DMS79 treated with DMSO at 0.1 percent for 48 hours (cell line): ENCODE results near the gene PPBP.
"Not testable (repeated sequence)": the region's sequence is repeated elsewhere in the genome, so short reads cannot be mapped to it uniquely, and the experiment has no call there.

Experiments used
- DNase-seq: peaks from one replicate; lab custom pipeline; 2025; lab: John Stamatoyannopoulos, UW

The PPBP gene

GRCh38 chr4:73992050-73992449, 4.1 kb upstream of the PPBP start:
- DNase-seq = no peak

GRCh38 chr4:73991742-73992000, 3.7 kb upstream of the PPBP start:
- no peak for DNase-seq

GRCh38 chr4:73990988-73991741, 3.2 kb upstream of the PPBP start:
- no peak for DNase-seq

- no peak for DNase-seq
Measured at GRCh38 chr4:73989928-73990327, 1.9 kb upstream of the PPBP start.

GRCh38 chr4:73989031-73989430, 1.0 kb upstream of the PPBP start:
- no peak for DNase-seq

- no peak for DNase-seq
Measured at GRCh38 chr4:73985528-73985852, 2.5 kb downstream of the PPBP start.

GRCh38 chr4:73984736-73985527, 3.1 kb downstream of the PPBP start:
- DNase-seq = no peak

- DNase-seq = not testable (repeated sequence)
Measured at GRCh38 chr4:73981175-73981574, 6.8 kb downstream of the PPBP start.

- no peak for DNase-seq
Measured at GRCh38 chr4:73979407-73979957, 8.5 kb downstream of the PPBP start.

DNA sequence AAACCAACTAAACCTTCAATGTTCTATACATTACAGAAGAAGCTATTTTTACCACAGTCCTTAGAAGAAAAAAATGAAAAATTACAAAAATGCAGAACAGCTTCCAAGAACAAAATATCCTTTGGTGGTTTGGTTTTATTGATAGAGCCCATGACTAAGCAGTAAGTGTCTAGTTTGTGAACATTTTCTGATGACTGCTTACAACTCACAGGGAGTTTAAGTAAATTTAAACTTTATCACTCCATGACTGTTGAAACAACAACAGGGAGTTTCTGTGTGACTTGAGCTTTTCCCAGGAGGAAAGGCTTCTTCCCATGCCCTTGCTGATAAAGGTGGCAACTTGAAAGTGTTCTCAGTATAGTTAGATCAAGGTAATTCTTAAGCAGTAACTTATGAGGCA, 9.1 kb downstream of the PPBP start:
- no peak for DNase-seq

DNA sequence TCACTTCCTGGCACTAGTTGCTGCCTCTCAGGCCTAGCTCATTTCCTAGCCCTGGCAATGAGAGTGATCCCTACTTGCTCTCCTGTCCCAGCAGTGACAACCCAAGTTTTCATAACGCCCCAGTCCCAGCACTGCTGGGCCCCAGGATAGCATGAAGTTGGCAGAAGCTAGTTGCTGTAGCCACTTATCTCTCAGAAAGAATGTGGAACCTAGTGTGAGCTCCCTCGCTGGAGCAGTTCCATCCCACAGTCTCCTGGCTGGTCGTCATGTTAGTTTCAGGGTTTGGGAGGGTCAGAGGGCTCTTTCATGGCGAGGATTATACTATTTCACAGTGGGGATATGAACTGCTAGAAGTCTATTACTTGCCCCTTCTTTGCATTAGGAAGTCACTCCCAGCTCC, 11.3 kb downstream of the PPBP start:
- no peak for DNase-seq

GRCh38 chr4:73976217-73976616, 11.8 kb downstream of the PPBP start:
- no peak for DNase-seq

GRCh38 chr4:73974352-73974751, 13.6 kb downstream of the PPBP start:
- no peak for DNase-seq

GRCh38 chr4:73970945-73971344, 17.0 kb downstream of the PPBP start:
- DNase-seq = no peak

DNA sequence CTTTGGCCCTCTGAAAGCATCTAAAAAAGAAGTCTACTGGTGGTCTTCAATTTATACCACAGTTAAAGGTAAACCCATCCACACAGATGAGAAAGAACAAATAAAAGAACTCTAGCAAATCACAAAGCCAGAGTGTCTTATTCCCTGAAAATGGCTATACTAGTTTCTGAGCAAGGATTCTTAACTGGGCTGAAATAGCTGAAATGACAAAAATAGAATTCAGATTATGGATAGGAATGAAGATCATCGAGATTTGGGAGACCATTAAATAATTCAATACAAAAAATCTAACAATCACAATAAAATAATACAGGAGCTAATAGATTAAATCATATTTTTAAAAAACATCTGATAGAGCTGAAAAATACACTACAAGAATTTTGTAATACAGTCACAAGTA, 18.0 kb downstream of the PPBP start:
- DNase-seq = no peak

DNA sequence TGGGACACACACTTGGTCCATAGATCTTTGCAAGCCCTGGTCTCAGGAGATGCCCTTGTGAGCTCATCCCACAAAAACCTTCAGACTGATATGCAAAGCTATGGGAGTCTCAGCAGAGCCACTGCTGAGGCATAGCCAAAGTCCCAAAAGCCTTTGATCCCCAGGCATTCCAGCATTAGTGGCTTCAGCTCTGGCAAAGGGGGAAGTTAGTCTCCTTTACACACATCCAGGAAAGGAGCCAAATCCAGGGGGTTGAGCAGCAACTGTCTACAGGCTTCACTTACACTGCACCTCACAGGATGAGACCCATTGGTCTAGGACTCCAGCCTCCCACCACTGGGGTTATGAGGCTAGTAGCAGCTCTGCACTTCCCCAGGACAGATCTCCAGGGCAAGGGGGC, 20.1 kb downstream of the PPBP start:
- no peak for DNase-seq

GRCh38 chr4:73964862-73965611, 23.0 kb downstream of the PPBP start:
- DNase-seq = no peak

- no peak for DNase-seq
Measured at GRCh38 chr4:73962724-73963123, 25.3 kb downstream of the PPBP start.

DNA sequence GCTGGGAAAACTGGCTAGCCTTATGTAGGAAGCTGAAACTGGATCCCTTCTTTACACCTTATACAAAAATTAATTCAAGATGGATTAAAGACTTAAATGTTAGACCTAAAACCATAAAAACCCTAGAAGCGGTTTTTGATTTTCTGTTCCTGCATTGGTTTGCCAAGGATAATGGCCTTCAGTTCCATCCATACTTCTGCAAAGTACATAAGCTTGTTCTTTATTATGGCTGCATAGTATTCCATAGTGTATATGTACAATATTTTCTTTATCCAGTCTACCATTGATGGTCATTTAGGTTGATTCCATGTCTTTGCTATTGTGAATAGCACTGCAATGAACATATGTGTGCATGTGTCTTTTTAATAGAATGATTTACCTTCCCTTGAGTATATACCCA, 28.9 kb downstream of the PPBP start:
- DNase-seq = not testable (repeated sequence)

DNA sequence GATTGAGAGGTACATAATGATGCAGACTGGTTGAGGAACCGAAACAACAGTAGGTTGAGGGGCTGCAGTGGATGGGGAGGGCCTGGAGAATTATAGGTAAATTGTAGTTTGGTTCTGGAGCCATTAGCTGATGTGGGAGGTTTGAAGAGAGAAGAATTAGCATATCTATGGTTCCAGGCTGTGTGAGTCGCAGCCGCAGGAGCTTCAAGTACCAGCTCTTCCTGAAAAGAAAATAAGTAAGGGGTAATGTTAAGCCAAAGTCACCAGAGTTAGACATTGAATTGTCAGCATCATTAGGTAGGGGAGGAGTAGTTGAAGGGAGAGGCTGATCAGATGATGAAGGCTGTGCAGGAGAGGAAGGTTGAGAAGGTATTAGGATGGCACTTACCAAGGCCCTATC, 35.6 kb downstream of the PPBP start:
- no peak for DNase-seq

DNA sequence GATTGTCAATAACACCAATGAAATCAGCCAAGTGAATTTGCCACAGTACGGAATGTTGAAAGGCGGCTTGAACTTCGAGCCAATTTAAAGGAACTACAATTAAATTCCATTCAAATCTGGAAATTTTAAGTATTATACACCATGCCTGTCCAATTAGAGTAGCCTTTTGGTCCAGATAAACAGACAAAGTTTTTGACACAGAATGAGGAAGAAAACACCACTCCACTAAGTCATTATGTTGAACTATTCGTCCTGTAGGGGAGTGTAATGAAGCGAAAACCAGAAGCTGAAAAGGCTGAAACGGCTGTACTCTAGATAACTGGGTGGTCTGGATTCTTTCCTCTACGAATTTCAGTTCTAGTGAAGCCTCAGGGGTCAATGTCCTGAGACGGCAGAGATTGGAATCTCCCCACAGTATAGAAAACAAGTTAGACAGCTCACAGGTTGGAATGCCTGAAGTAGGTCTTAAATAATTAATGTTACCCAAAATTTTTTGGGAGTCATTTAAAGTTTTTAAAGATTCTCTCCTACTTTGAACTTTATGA, 37.5 kb downstream of the PPBP start:
- not testable (repeated sequence) for DNase-seq

- no peak for DNase-seq
Measured at GRCh38 chr4:73948990-73949706, 38.8 kb downstream of the PPBP start.
